Sigmoid colon (tissue), 7 donors: Measurements from ENCODE around the gene DPPA5. TPM values are rescaled to one million over a fixed set of nuclear protein-coding genes. Genes with fewer than 3 reads are reported as not detected.

Experiments used
- DNase-seq: peaks from one replicate; pipeline ENCODE4 v3.0.0-alpha.2; 2019
- H3K27ac ChIP-seq, 4 donors: fragments of 200-600 bp; sonication (generic); one replicate each; pipeline ENCODE4 v1.5.1; 2016 to 2019; ENCODE audit warnings: mild to moderate bottlenecking in 1 of 4
- H3K27me3 ChIP-seq, 3 donors: fragments of 200-600 bp; sonication (generic); one replicate each; pipeline ENCODE4 v1.5.1; 2019; ENCODE audit warnings: mild to moderate bottlenecking in 1 of 3
- H3K36me3 ChIP-seq, 4 donors: fragments of 200-600 bp; sonication (generic); one replicate each; pipeline ENCODE4 v1.5.1; 2016 to 2019
- H3K4me1 ChIP-seq, 4 donors: fragments of 200-600 bp; sonication (generic); one replicate each; pipeline ENCODE4 v1.5.1; 2017 to 2019
- H3K4me3 ChIP-seq, 4 donors: fragments of 200-600 bp; sonication (generic); one replicate each; pipeline ENCODE4 v1.5.1; 2017 to 2019; ENCODE audit warnings: mild to moderate bottlenecking in 2 of 4, moderate library complexity in 1 of 4
- H3K9me3 ChIP-seq, 4 donors: fragments of 200-600 bp in 3 of 4; sonication (generic) in 3 of 4; one replicate each; pipeline versions ENCODE4 v1.5.1 to v1.6.1; 2013 to 2019
- EP300 ChIP-seq, 4 donors: sonication (generic); formaldehyde crosslinking; IDR thresholded peaks; one replicate each; pipeline ENCODE4 v1.6.1; 2017; ENCODE audit warnings: antibody characterized with exemption in 4 of 4
- POLR2A ChIP-seq, 2 donors: fragments of 450-650 bp; IDR thresholded peaks; one replicate each; pipeline ENCODE4 v1.6.1; 2016; ENCODE audit warnings: antibody characterized with exemption in 2 of 2, mild to moderate bottlenecking in 2 of 2, moderate library complexity in 2 of 2
- POLR2AphosphoS5 ChIP-seq, 4 donors: sonication (generic); formaldehyde crosslinking; IDR thresholded peaks; one replicate each; pipeline ENCODE4 v1.6.1; 2017; ENCODE audit warnings: antibody characterized with exemption in 4 of 4
- WGBS, 2 donors: extraction: QIAGEN DNeasy Blood & Tissue Kit; methylation state at CpG; one replicate each; pipeline ENCODE4 v1.1.7; 2013; 5-methylcytosine and 5-hydroxymethylcytosine counted together
- intact Hi-C: fragments of 100-400 bp; cut with DNase I; formaldehyde crosslinking; loops from one replicate; pipeline ENCODE4 v1.15.1; 2023
- polyA plus RNA-seq, 3 donors: library from polyadenylated mRNA; stranded (reverse); fragments of 200-250 nt; gene quantifications; one replicate each; pipeline ENCODE4 v1.2.3, GENCODE V29; 2013
- total RNA-seq, 4 donors: library from RNA; depleted of rRNA; stranded (reverse); fragments of >200 nt; gene quantifications; one replicate each; pipeline ENCODE4 v1.1.0, GENCODE V29; 2016
- TF ChIP-seq, protein P1 (sequence below), 4 experiments: fragments of 450-650 bp in 3 of 4; fragments of 200-600 bp in 1 of 4; IDR thresholded peaks; one replicate each; pipeline ENCODE4 v1.5.1; 2016 to 2019; ENCODE audit warnings: antibody characterized with exemption in 4 of 4, mild to moderate bottlenecking in 3 of 4, moderate library complexity in 2 of 4
- donor health status: healthy with polysubstance abuse.
- donor health status: Bipolar disorder and iron deficiency.
- donor health status: healthy.

The DPPA5 gene
- total and polyA plus RNA-seq, 7 donors: not detected

DNA sequence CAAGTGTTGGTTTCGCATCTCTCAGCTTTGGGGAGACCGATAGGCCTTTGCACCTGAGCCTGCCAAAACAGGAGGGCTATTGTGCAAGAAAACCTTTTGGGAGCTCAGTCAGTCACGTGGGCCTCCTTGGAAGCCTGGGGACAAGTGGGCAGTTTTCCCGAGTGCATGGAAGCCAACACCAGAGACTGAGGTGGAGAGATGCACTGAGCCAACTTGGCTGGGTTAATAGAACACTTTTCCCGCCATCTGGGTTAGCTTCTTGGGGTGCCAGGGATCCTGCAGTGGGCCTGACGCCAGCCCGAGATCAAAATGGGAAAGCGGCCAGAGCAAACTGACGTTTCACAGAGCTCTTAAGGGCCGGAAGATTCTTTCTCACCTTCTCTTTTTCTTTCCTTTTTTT, 18.4 kb upstream of the DPPA5 start:
- H3K4me3 ChIP-seq: no peak overlapping the region
- 87 to 89% methylated on average over 10 of the region's 10 CpGs for WGBS, 2 donors
- intact Hi-C loops: no loop called here
- H3K9me3 ChIP-seq: peaks cover 0 to 6% (median 5%) of the 10 kb centered on the region in 4 donors
- H3K27me3 ChIP-seq: no peaks in the 10 kb centered on the region
- no peak for DNase-seq
- H3K27ac ChIP-seq: no peak overlapping the region
- TF ChIP-seq POLR2AphosphoS5 (IDR thresholded peaks at IDR 0.05) (no peak), POLR2A (IDR thresholded peaks at IDR 0.05) (no peak), EP300 (IDR thresholded peaks at IDR 0.05) (no peak)
- TF ChIP-seq, protein P1, sequence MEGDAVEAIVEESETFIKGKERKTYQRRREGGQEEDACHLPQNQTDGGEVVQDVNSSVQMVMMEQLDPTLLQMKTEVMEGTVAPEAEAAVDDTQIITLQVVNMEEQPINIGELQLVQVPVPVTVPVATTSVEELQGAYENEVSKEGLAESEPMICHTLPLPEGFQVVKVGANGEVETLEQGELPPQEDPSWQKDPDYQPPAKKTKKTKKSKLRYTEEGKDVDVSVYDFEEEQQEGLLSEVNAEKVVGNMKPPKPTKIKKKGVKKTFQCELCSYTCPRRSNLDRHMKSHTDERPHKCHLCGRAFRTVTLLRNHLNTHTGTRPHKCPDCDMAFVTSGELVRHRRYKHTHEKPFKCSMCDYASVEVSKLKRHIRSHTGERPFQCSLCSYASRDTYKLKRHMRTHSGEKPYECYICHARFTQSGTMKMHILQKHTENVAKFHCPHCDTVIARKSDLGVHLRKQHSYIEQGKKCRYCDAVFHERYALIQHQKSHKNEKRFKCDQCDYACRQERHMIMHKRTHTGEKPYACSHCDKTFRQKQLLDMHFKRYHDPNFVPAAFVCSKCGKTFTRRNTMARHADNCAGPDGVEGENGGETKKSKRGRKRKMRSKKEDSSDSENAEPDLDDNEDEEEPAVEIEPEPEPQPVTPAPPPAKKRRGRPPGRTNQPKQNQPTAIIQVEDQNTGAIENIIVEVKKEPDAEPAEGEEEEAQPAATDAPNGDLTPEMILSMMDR (IDR thresholded peaks at IDR 0.05): no peak
- no peaks in the 10 kb centered on the region for H3K4me1 ChIP-seq
- H3K36me3 ChIP-seq: no peaks in the 10 kb centered on the region

DNA sequence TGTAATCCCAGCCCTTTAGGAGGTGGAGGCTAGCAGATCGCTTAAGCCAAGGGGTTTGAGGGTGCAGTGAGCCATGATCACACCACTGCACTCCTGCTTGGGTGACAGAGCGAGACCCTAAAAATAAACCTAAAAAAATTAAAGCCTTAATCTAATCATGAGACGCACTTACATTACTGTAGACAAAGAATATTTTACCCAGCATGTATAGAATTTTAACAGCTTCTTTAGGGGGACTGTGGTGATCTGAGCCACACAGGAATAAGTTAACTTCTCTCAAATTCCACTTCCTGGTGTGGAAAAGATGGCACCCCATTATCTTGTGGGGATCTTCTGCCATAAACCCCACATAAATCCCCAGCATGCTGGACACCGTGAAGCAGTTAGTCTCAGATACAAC, 17.9 kb upstream of the DPPA5 start:
- Histone ChIP-seq H3K4me1 (no peaks in the 10 kb centered on the region), H3K27ac (no peak overlapping the region), H3K27me3 (no peaks in the 10 kb centered on the region), H3K9me3 (peaks cover 0 to 6% (median 5%) of the 10 kb centered on the region in 4 donors), H3K36me3 (no peaks in the 10 kb centered on the region), H3K4me3 (no peak overlapping the region)
- 94 to 97% methylated on average over 4 of the region's 4 CpGs for WGBS, 2 donors
- DNase-seq: no peak
- no peak for TF ChIP-seq POLR2AphosphoS5 (IDR thresholded peaks at IDR 0.05)
- TF ChIP-seq, protein P1 (IDR thresholded peaks at IDR 0.05): no peak
- no peak for TF ChIP-seq POLR2A (IDR thresholded peaks at IDR 0.05)
- TF ChIP-seq EP300 (IDR thresholded peaks at IDR 0.05): no peak
- intact Hi-C loops: no loop called here

GRCh38 chr6:73369563-73369962, 15.5 kb upstream of the DPPA5 start, which contains the start of gene OOEP:
TSS of gene OOEP (minus strand) at chr6:73369897. CDS start at chr6:73369792, 105 bp downstream.
- intact Hi-C loops: no loop called here
- WGBS, 2 donors: 97% methylated on average over 36 of the region's 36 CpGs
- H3K9me3 ChIP-seq: peaks cover 0 to 6% (median 5%) of the 10 kb centered on the region in 4 donors

DNA sequence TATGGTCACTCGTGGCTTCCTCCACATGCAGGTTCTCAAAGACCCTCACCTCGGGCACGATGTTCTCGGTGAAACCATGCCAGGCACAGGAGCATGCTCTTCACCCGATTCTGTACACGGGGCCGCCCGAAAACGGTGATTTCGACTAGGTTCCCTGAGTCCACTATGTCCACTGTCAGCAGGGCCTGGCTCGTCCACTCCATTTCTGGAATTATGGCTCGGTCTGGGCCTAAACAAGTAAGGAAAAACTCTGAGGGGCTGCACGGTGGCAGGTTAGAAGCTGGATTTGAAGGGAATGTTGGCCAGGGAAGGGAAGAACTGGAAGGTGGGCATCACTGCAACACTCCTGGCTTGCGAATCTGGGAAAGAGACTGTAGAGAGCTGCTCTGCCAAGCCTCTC, 15.1 kb upstream of the DPPA5 start:
- intact Hi-C loops: no loop called here
- WGBS, 2 donors: 91 to 94% methylated on average over 14 of the region's 14 CpGs
- no peaks in the 10 kb centered on the region for H3K4me1 ChIP-seq
- no peaks in the 10 kb centered on the region for H3K36me3 ChIP-seq
- TF ChIP-seq, protein P1 (IDR thresholded peaks at IDR 0.05): no peak
- TF ChIP-seq POLR2A (IDR thresholded peaks at IDR 0.05) (no peak), POLR2AphosphoS5 (IDR thresholded peaks at IDR 0.05) (no peak), EP300 (IDR thresholded peaks at IDR 0.05) (no peak)
- H3K27me3 ChIP-seq: no peaks in the 10 kb centered on the region
- H3K9me3 ChIP-seq: peaks cover 0 to 6% (median 5%) of the 10 kb centered on the region in 4 donors
- H3K4me3 ChIP-seq: no peak overlapping the region
- DNase-seq: no peak
- no peak overlapping the region for H3K27ac ChIP-seq

More at GRCh38 chr6:73369563-73369962, 15.5 kb upstream of the DPPA5 start, which contains the start of gene OOEP:
- TF ChIP-seq POLR2AphosphoS5 (IDR thresholded peaks at IDR 0.05) (no peak), EP300 (IDR thresholded peaks at IDR 0.05) (no peak), POLR2A (IDR thresholded peaks at IDR 0.05) (no peak)
- TF ChIP-seq, protein P1 (IDR thresholded peaks at IDR 0.05): no peak
- Histone ChIP-seq H3K27me3 (no peaks in the 10 kb centered on the region), H3K36me3 (no peaks in the 10 kb centered on the region), H3K27ac (no peak within 1 kb of the TSS), H3K4me3 (no peak within 1 kb of the TSS), H3K4me1 (no peaks in the 10 kb centered on the region)
- DNase-seq: no peak

GRCh38 chr6:73368675-73369074, 14.6 kb upstream of the DPPA5 start:
- H3K27me3 ChIP-seq: no peaks in the 10 kb centered on the region
- H3K4me3 ChIP-seq: no peak overlapping the region
- no peak for DNase-seq
- no peaks in the 10 kb centered on the region for H3K4me1 ChIP-seq
- H3K9me3 ChIP-seq: peaks cover 0 to 6% (median 5%) of the 10 kb centered on the region in 4 donors
- 89 to 94% methylated on average over 4 of the region's 4 CpGs for WGBS, 2 donors
- TF ChIP-seq, protein P1 (IDR thresholded peaks at IDR 0.05): no peak
- TF ChIP-seq POLR2AphosphoS5 (IDR thresholded peaks at IDR 0.05) (no peak), POLR2A (IDR thresholded peaks at IDR 0.05) (no peak), EP300 (IDR thresholded peaks at IDR 0.05) (no peak)
- no peaks in the 10 kb centered on the region for H3K36me3 ChIP-seq
- no peak overlapping the region for H3K27ac ChIP-seq
- intact Hi-C loops: no loop called here
